Measurements from ENCODE around the gene NANP. TPM values are rescaled to one million over a fixed set of nuclear protein-coding genes. Genes with fewer than 3 reads are reported as not detected.
"Not testable (repeated sequence)": the region's sequence is repeated elsewhere in the genome, so short reads cannot be mapped to it uniquely, and the experiment has no call there.

NANP gene
- total RNA-seq, result 1 to 10 TPM; 4.8 to 8.1 TPM

GRCh38 chr20:25623736-25624499, at the start of gene NANP:
Gene NANP, minus strand, starts transcription at chr20:25624014. Its CDS starts 66 bp downstream, at chr20:25623948.
- H3K36me3 Mint-ChIP-seq, result peaks cover 9% of the 10 kb centered on the region
- peak within 1 kb of the TSS; percentile 95 for H3K27ac Mint-ChIP-seq
- no peaks in the 10 kb centered on the region for H3K9me3 Mint-ChIP-seq
- peak; percentile 95 for DNase-seq (ENCODE audit: low spot score)
- peaks cover 22 to 24% of the 10 kb centered on the region in 2 donors for H3K4me1 Mint-ChIP-seq (ENCODE audit: low read depth in 2 of 2)
- H3K4me3 Mint-ChIP-seq, result peak within 1 kb of the TSS; percentile 87
- H3K27me3 Mint-ChIP-seq, result no peaks in the 10 kb centered on the region
- ATAC-seq, result peak; percentile 91 to 92

DNA sequence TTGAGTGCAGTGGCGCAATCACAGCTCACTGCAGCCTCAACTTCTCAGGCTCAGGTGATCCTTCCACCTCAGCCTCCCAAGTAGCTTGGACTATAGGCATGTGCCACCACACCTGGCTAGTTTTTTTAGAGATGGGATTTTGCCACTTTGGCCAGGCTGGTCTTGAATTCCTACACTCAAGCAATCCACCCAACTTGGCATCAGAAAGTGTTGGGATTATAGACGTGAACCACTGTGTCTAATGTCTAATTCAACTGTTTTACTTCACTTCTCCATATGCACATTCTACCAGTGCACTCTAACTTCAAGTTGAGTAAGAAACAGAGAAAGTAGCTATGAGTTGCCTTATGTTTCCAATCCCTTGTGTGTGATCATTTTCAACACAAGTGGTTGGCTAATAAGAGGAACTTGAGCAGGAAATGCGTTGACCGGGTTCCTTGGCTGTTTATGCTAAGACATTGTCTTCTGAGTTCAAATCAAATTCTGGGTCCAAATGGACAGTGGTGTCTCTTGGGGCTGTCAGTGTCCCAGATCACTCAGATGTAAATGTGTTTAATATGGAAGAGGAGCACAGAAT, 48.9 kb upstream of the NANP start:
- no peaks in the 10 kb centered on the region for H3K27me3 Mint-ChIP-seq
- DNase-seq (ENCODE audit: low spot score) (no peak), ATAC-seq (no peak)
- no peak overlapping the region for H3K4me3 Mint-ChIP-seq
- peaks cover 34% of the 10 kb centered on the region for H3K36me3 Mint-ChIP-seq
- H3K27ac Mint-ChIP-seq, result no peak overlapping the region
- no peaks in the 10 kb centered on the region for H3K9me3 Mint-ChIP-seq
- peaks cover 0 to 2% of the 10 kb centered on the region in 2 donors for H3K4me1 Mint-ChIP-seq (ENCODE audit: low read depth in 2 of 2)

- H3K4me3 Mint-ChIP-seq, result no peak overlapping the region
- no peaks in the 10 kb centered on the region for H3K4me1 Mint-ChIP-seq (ENCODE audit: low read depth in 2 of 2)
- no peaks in the 10 kb centered on the region for H3K27me3 Mint-ChIP-seq
- no peak for ATAC-seq
- no peaks in the 10 kb centered on the region for H3K9me3 Mint-ChIP-seq
- H3K36me3 Mint-ChIP-seq, result peaks cover 8% of the 10 kb centered on the region
- no peak for DNase-seq (ENCODE audit: low spot score)
- no peak overlapping the region for H3K27ac Mint-ChIP-seq
Observed at GRCh38 chr20:25669826-25670422, 46.1 kb upstream of the NANP start.

DNA sequence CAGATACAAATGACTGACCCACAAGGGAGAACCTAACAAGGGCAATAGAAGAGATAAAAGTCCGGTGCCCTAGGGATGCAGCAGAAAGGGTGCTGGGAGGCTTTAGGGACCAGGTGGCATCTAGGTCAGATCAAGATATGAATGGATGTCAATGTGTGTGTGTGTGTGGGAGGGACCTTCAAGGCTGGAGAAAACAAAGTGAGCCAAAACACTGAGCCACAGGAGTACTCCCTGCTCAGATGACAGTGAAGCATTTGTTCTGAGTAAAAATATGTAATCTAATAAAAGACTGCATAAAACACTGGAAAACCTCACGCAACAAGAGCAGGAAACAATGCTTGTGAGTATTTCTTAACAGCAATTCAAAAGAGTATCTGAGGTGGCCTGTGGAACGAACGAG, 44.6 kb upstream of the NANP start:
- ATAC-seq (no peak), DNase-seq (ENCODE audit: low spot score) (no peak)
- Mint-ChIP-seq H3K27ac (no peak overlapping the region), H3K4me3 (no peak overlapping the region), H3K9me3 (no peaks in the 10 kb centered on the region), H3K27me3 (no peaks in the 10 kb centered on the region), H3K4me1 (ENCODE audit: low read depth in 2 of 2) (no peaks in the 10 kb centered on the region), H3K36me3 (peaks cover 6% of the 10 kb centered on the region)

- H3K9me3 Mint-ChIP-seq, result no peaks in the 10 kb centered on the region
- no peaks in the 10 kb centered on the region for H3K27me3 Mint-ChIP-seq
- no peak overlapping the region for H3K4me3 Mint-ChIP-seq
- no peaks in the 10 kb centered on the region for H3K36me3 Mint-ChIP-seq
- peaks cover 13% of the 10 kb centered on the region in 2 donors for H3K4me1 Mint-ChIP-seq (ENCODE audit: low read depth in 2 of 2)
- H3K27ac Mint-ChIP-seq, result no peak overlapping the region
- DNase-seq (ENCODE audit: low spot score), result no peak
- no peak for ATAC-seq
Observed at GRCh38 chr20:25659999-25660398, 36.2 kb upstream of the NANP start.

GRCh38 chr20:25654487-25654886, 30.7 kb upstream of the NANP start:
- ATAC-seq (no peak), DNase-seq (ENCODE audit: low spot score) (no peak)
- Mint-ChIP-seq H3K27me3 (no peaks in the 10 kb centered on the region), H3K36me3 (no peaks in the 10 kb centered on the region), H3K4me1 (ENCODE audit: low read depth in 2 of 2) (peaks cover 5 to 7% of the 10 kb centered on the region in 2 donors), H3K27ac (no peak overlapping the region), H3K9me3 (no peaks in the 10 kb centered on the region), H3K4me3 (no peak overlapping the region)

- not testable (repeated sequence) for H3K4me1 Mint-ChIP-seq (ENCODE audit: low read depth in 2 of 2); H3K4me3 Mint-ChIP-seq; H3K9me3 Mint-ChIP-seq; H3K27ac Mint-ChIP-seq; DNase-seq (ENCODE audit: low spot score); ATAC-seq; H3K27me3 Mint-ChIP-seq; H3K36me3 Mint-ChIP-seq
Observed at GRCh38 chr20:25652866-25653265, 29.1 kb upstream of the NANP start.

- Mint-ChIP-seq H3K27me3 (no peaks in the 10 kb centered on the region), H3K4me3 (no peak overlapping the region), H3K9me3 (no peaks in the 10 kb centered on the region), H3K4me1 (ENCODE audit: low read depth in 2 of 2) (peaks cover 0 to 4% of the 10 kb centered on the region in 2 donors), H3K27ac (no peak overlapping the region), H3K36me3 (no peaks in the 10 kb centered on the region)
- DNase-seq (ENCODE audit: low spot score) (no peak), ATAC-seq (no peak)
Observed at GRCh38 chr20:25644814-25645213, 21.0 kb upstream of the NANP start.

- Mint-ChIP-seq H3K36me3 (no peaks in the 10 kb centered on the region), H3K27ac (no peak overlapping the region), H3K9me3 (no peaks in the 10 kb centered on the region), H3K4me3 (no peak overlapping the region), H3K27me3 (no peaks in the 10 kb centered on the region), H3K4me1 (ENCODE audit: low read depth in 2 of 2) (peaks cover 0 to 4% of the 10 kb centered on the region in 2 donors)
- ATAC-seq, result no peak
- DNase-seq (ENCODE audit: low spot score), result no peak
Observed at GRCh38 chr20:25643716-25644115, 19.9 kb upstream of the NANP start.

DNA sequence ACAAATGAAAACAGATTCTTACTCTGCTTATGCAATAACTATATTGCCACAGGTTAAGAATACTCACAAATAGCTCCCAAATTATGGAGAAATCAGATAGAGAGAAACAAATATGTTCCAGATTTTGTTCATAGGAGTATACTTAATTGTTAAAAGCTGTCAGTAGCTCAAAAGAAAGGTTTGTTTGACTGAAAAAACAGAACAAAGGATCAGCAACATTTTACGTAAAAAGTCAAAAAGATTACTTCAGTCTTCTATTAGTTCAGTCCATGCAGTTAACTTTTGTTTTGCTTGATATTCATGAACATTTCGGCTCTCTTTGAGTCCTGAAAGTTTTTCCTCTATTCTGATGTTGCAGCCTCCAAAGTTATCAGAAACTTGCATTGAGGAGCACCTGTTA, 13.4 kb upstream of the NANP start:
- Mint-ChIP-seq H3K27ac (no peak overlapping the region), H3K4me3 (no peak overlapping the region), H3K9me3 (no peaks in the 10 kb centered on the region), H3K4me1 (ENCODE audit: low read depth in 2 of 2) (no peaks in the 10 kb centered on the region), H3K36me3 (peaks cover 22% of the 10 kb centered on the region), H3K27me3 (no peaks in the 10 kb centered on the region)
- ATAC-seq (no peak), DNase-seq (ENCODE audit: low spot score) (no peak)

DNA sequence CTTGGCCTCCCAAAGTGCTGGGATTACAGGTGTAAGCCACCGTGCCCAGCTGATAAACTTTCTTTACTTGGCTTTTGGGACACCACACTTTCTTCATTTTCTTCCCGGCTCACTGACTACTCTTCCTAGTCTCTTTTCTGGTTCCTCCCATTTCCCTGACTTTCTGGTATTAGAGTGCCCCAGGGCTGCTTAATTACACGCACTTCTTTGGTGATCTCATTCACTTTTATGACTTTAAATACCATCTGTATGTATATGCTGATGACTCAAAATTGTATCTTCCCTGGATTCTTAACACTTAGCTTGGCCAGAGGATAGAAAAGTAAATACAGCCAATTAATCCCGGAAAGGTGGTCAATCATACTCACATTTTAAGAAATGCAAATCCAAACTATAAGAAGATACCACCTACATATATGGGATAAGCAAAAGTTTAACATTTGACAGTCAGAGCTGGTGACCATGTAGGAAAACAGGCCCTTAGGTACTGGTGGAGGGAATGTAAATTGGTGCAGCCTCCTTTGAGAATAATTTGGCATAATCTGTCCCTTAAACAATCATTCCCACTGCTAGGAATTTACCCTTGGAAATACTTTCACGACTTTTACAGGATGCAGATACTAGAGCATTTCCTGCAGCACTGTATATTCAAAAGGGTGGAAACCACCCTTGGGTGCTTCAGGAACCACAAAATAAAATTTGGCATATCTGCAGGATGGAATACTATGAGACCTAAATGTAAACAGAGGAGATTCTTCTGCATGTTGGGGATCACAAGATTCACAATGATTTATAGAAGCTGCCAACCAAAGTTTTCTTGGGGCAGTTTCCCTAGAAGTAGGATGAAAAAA, 9.4 kb upstream of the NANP start:
- no peaks in the 10 kb centered on the region for H3K9me3 Mint-ChIP-seq
- ATAC-seq (no peak), DNase-seq (ENCODE audit: low spot score) (no peak)
- H3K4me1 Mint-ChIP-seq (ENCODE audit: low read depth in 2 of 2), result no peaks in the 10 kb centered on the region
- H3K4me3 Mint-ChIP-seq, result no peak overlapping the region
- H3K36me3 Mint-ChIP-seq, result peaks cover 22% of the 10 kb centered on the region
- no peaks in the 10 kb centered on the region for H3K27me3 Mint-ChIP-seq
- H3K27ac Mint-ChIP-seq, result no peak overlapping the region

DNA sequence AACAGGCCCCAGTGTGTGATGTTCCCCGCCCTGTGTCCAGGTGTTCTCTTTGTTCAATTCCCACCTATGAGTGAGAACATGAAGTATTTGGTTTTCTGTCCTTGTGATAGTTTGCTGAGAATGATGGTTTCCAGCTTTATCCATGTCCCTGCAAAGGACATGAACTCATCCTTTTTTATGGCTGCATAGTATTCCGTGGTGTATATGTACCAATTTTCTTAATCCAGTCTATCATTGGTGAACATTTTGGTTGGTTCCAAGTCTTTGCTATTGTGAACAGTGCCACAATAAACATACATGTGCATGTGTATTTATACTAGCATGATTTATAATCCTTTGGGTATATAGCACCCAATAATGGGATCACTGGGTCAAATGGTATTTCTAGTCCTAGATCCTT, 6.8 kb upstream of the NANP start:
- DNase-seq (ENCODE audit: low spot score); H3K9me3 Mint-ChIP-seq; ATAC-seq; H3K36me3 Mint-ChIP-seq; H3K4me1 Mint-ChIP-seq (ENCODE audit: low read depth in 2 of 2); H3K27ac Mint-ChIP-seq; H3K4me3 Mint-ChIP-seq; H3K27me3 Mint-ChIP-seq: not testable (repeated sequence)

GRCh38 chr20:25629816-25630499, 6.1 kb upstream of the NANP start:
- Mint-ChIP-seq H3K9me3 (no peaks in the 10 kb centered on the region), H3K4me3 (no peak overlapping the region), H3K27me3 (no peaks in the 10 kb centered on the region), H3K27ac (no peak overlapping the region), H3K4me1 (ENCODE audit: low read depth in 2 of 2) (no peaks in the 10 kb centered on the region), H3K36me3 (peaks cover 5% of the 10 kb centered on the region)
- no peak for ATAC-seq
- no peak for DNase-seq (ENCODE audit: low spot score)
